ENCODE results near the gene IGFLR1.
A peak's percentile ranks its signal among the peaks of the same experiment; 100 is the strongest.

The IGFLR1 gene

DNA sequence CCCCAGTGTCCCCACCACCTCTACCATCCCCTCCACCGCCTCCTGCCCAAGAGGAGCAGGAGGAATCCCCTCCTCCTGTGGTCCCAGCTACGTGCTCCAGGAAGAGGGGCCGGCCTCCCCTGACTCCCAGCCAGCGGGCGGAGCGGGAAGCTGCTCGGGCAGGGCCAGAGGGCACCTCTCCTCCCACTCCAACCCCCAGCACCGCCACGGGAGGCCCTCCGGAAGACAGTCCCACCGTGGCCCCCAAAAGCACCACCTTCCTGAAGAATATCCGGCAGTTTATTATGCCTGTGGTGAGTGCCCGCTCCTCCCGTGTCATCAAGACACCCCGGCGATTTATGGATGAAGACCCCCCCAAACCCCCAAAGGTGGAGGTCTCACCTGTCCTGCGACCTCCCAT, 21.6 kb downstream of the IGFLR1 start:
- H3K4me2 ChIP-seq (ENCODE audit: low read length), result no peak overlapping the region
- DNase-seq, result no peak
- no peak overlapping the region for H2BK5ac ChIP-seq (ENCODE audit: low read depth, low read length, poor library complexity)
- no peak overlapping the region for H3K18ac ChIP-seq (ENCODE audit: low read length)
- no peak overlapping the region for H2AFZ ChIP-seq (ENCODE audit: insufficient read depth, low read length, poor library complexity)
- H3K4me1 ChIP-seq (ENCODE audit: control insufficient read depth in 1 of 2, insufficient read depth in 2 of 2, low read length in 2 of 2), result peaks cover 9 to 14% of the 10 kb centered on the region in 2 experiments
- no peak overlapping the region for H4K91ac ChIP-seq (ENCODE audit: low read depth, low read length)
- no peak overlapping the region for H3K23ac ChIP-seq (ENCODE audit: low read length)
- H3K79me2 ChIP-seq (ENCODE audit: control insufficient read depth, insufficient read depth, low read length, poor library complexity), result peaks cover 10% of the 10 kb centered on the region
- H3K36me3 ChIP-seq (ENCODE audit: control insufficient read depth in 1 of 2, insufficient read depth in 2 of 2, low read length in 2 of 2), result peaks cover 57 to 58% of the 10 kb centered on the region in 2 experiments
- H3K4ac ChIP-seq (ENCODE audit: low read depth, low read length), result no peak overlapping the region
- H3K9me3 ChIP-seq (ENCODE audit: insufficient read depth, low read depth, low read length), result no peaks in the 10 kb centered on the region
- no peaks in the 10 kb centered on the region for H3K27me3 ChIP-seq (ENCODE audit: insufficient read depth, low read length)
- no CpG with 5 or more reads among the region's 17 CpGs for whole genome bisulfite sequencing (ENCODE audit: extremely low coverage, insufficient coverage, insufficient read length)
- no peak overlapping the region for H4K8ac ChIP-seq (ENCODE audit: low read depth, low read length)
- no peak overlapping the region for H2AK5ac ChIP-seq (ENCODE audit: low read length)
- H2BK120ac ChIP-seq (ENCODE audit: insufficient read depth, low read length, poor library complexity), result no peak overlapping the region
- peaks cover 6% of the 10 kb centered on the region for H3K79me1 ChIP-seq (ENCODE audit: low read length)
- H2BK12ac ChIP-seq (ENCODE audit: low read length), result no peak overlapping the region
- no peak overlapping the region for H3K9ac ChIP-seq (ENCODE audit: low read length)
- no peak overlapping the region for H3K4me3 ChIP-seq (ENCODE audit: low read depth, low read length)
- H4K12ac ChIP-seq (ENCODE audit: low read depth, low read length), result no peak overlapping the region
- no peak overlapping the region for H3K27ac ChIP-seq (ENCODE audit: low read depth, low read length)
- H3K14ac ChIP-seq (ENCODE audit: low read length), result no peak overlapping the region

DNA sequence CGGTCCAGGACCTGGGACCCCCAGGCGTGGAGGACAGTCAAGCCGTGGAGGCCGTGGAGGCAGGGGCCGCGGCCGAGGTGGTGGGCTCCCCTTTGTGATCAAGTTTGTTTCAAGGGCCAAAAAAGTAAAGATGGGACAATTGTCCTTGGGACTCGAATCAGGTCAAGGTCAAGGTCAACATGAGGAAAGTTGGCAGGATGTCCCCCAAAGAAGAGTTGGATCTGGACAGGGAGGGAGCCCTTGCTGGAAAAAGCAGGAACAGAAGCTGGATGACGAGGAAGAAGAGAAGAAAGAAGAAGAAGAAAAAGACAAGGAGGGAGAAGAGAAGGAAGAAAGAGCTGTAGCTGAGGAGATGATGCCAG, 22.1 kb downstream of the IGFLR1 start:
- Histone ChIP-seq H3K14ac (ENCODE audit: low read length) (no peak overlapping the region), H4K12ac (ENCODE audit: low read depth, low read length) (no peak overlapping the region), H3K36me3 (ENCODE audit: control insufficient read depth in 1 of 2, insufficient read depth in 2 of 2, low read length in 2 of 2) (peaks cover 52 to 53% of the 10 kb centered on the region in 2 experiments), H3K23ac (ENCODE audit: low read length) (no peak overlapping the region), H2BK5ac (ENCODE audit: low read depth, low read length, poor library complexity) (no peak overlapping the region), H4K8ac (ENCODE audit: low read depth, low read length) (no peak overlapping the region), H3K4me2 (ENCODE audit: low read length) (no peak overlapping the region), H3K4me1 (ENCODE audit: control insufficient read depth in 1 of 2, insufficient read depth in 2 of 2, low read length in 2 of 2) (peaks cover 10 to 15% of the 10 kb centered on the region in 2 experiments), H3K18ac (ENCODE audit: low read length) (no peak overlapping the region), H3K9ac (ENCODE audit: low read length) (no peak overlapping the region), H2BK12ac (ENCODE audit: low read length) (no peak overlapping the region), H3K4me3 (ENCODE audit: low read depth, low read length) (no peak overlapping the region), H2AFZ (ENCODE audit: insufficient read depth, low read length, poor library complexity) (no peak overlapping the region), H3K27ac (ENCODE audit: low read depth, low read length) (no peak overlapping the region), H4K91ac (ENCODE audit: low read depth, low read length) (no peak overlapping the region), H2BK120ac (ENCODE audit: insufficient read depth, low read length, poor library complexity) (no peak overlapping the region), H3K79me2 (ENCODE audit: control insufficient read depth, insufficient read depth, low read length, poor library complexity) (peaks cover 10% of the 10 kb centered on the region), H3K9me3 (ENCODE audit: insufficient read depth, low read depth, low read length) (no peaks in the 10 kb centered on the region), H3K27me3 (ENCODE audit: insufficient read depth, low read length) (no peaks in the 10 kb centered on the region), H3K4ac (ENCODE audit: low read depth, low read length) (no peak overlapping the region), H3K79me1 (ENCODE audit: low read length) (peaks cover 6% of the 10 kb centered on the region), H2AK5ac (ENCODE audit: low read length) (no peak overlapping the region)
- whole genome bisulfite sequencing (ENCODE audit: extremely low coverage, insufficient coverage, insufficient read length), result no CpG with 5 or more reads among the region's 9 CpGs
- no peak for DNase-seq

DNA sequence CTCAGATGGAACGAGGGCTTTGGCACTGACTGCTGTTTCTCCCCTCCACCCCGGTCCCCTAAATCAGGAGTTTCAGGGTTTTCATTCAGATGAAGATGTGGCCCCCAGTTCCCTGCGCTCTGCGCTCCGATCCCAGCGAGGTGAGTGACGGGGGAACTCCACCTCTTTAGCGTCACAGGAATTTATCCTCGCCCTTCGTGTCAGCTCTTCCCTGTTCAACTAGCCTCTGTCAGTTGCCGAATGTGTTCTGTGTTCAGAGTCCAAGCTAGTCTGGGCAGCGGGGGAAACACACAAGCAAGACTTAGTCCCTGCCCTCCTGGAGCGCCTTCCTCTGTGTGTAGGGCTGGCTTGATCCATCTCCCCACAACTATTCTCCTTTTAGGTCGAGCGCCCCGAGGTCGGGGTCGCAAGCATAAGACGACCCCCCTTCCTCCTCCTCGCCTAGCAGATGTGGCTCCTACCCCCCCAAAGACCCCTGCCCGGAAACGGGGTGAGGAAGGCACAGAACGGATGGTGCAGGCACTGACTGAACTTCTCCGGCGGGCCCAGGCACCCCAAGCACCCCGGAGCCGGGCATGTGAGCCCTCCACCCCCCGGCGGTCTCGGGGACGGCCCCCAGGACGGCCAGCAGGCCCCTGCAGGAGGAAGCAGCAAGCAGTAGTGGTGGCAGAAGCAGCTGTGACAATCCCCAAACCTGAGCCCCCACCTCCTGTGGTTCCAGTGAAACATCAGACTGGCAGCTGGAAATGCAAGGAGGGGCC, 22.7 kb downstream of the IGFLR1 start:
- no peak overlapping the region for H2BK5ac ChIP-seq (ENCODE audit: low read depth, low read length, poor library complexity)
- H3K9ac ChIP-seq (ENCODE audit: low read length), result no peak overlapping the region
- no peak overlapping the region for H2AFZ ChIP-seq (ENCODE audit: insufficient read depth, low read length, poor library complexity)
- H4K91ac ChIP-seq (ENCODE audit: low read depth, low read length), result no peak overlapping the region
- no peak overlapping the region for H3K18ac ChIP-seq (ENCODE audit: low read length)
- no peak overlapping the region for H2BK120ac ChIP-seq (ENCODE audit: insufficient read depth, low read length, poor library complexity)
- no peaks in the 10 kb centered on the region for H3K9me3 ChIP-seq (ENCODE audit: insufficient read depth, low read depth, low read length)
- peaks cover 47% of the 10 kb centered on the region in 2 experiments for H3K36me3 ChIP-seq (ENCODE audit: control insufficient read depth in 1 of 2, insufficient read depth in 2 of 2, low read length in 2 of 2)
- no peak overlapping the region for H4K12ac ChIP-seq (ENCODE audit: low read depth, low read length)
- H3K4me1 ChIP-seq (ENCODE audit: control insufficient read depth in 1 of 2, insufficient read depth in 2 of 2, low read length in 2 of 2), result peaks cover 10 to 15% of the 10 kb centered on the region in 2 experiments
- no peak overlapping the region for H3K4me3 ChIP-seq (ENCODE audit: low read depth, low read length)
- peaks cover 10% of the 10 kb centered on the region for H3K79me2 ChIP-seq (ENCODE audit: control insufficient read depth, insufficient read depth, low read length, poor library complexity)
- H3K27ac ChIP-seq (ENCODE audit: low read depth, low read length), result no peak overlapping the region
- H3K27me3 ChIP-seq (ENCODE audit: insufficient read depth, low read length), result no peaks in the 10 kb centered on the region
- H3K4me2 ChIP-seq (ENCODE audit: low read length), result peak overlapping the region; percentile 90
- H3K79me1 ChIP-seq (ENCODE audit: low read length), result peaks cover 6% of the 10 kb centered on the region
- no peak overlapping the region for H2AK5ac ChIP-seq (ENCODE audit: low read length)
- H3K14ac ChIP-seq (ENCODE audit: low read length), result no peak overlapping the region
- H4K8ac ChIP-seq (ENCODE audit: low read depth, low read length), result no peak overlapping the region
- H2BK12ac ChIP-seq (ENCODE audit: low read length), result no peak overlapping the region
- H3K4ac ChIP-seq (ENCODE audit: low read depth, low read length), result peak overlapping the region; percentile 13
- H3K23ac ChIP-seq (ENCODE audit: low read length), result no peak overlapping the region
- DNase-seq, result no peak
- WGBS (ENCODE audit: extremely low coverage, insufficient coverage, insufficient read length), result no CpG with 5 or more reads among the region's 32 CpGs

DNA sequence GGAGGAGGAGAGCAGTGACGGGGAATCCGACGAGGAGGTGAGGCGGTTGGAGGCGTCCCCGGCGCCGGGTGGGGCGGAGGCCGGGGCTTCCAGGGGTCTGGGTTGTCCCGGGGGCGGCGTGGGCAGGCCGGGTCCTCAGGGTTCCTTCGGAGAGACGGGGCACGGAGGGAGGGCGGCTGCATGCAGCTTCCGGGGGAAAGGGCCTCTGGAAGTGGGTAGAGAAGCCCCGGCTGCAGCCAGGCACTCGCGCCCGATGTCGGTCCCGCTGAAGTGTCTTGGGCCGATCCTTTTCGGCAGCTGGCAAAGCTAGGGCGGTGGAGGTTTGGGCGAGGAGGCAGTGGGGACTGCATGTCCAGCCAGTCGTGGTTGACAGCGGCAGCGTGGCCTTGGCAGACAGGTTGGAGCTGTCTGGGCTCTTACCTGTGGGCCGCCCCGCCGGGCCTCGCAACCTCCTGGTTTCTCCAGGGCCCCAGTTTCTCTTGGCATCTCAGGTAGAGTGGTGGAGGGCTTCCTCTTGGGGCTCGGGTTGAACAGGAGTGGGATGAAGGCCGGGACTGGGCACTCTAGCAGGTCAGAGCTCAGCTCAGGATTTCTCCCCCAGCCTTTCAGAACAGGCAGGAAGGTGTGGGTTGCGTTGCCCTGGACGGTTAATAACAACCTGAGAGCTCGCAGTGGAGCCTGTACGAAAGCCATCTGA, 23.8 kb downstream of the IGFLR1 start:
- Histone ChIP-seq H3K18ac (ENCODE audit: low read length) (no peak overlapping the region), H3K36me3 (ENCODE audit: control insufficient read depth in 1 of 2, insufficient read depth in 2 of 2, low read length in 2 of 2) (peaks cover 36% of the 10 kb centered on the region in 2 experiments), H4K91ac (ENCODE audit: low read depth, low read length) (peak overlapping the region; percentile 56), H3K4ac (ENCODE audit: low read depth, low read length) (peak overlapping the region; percentile 9), H3K23ac (ENCODE audit: low read length) (no peak overlapping the region), H2BK5ac (ENCODE audit: low read depth, low read length, poor library complexity) (no peak overlapping the region), H3K14ac (ENCODE audit: low read length) (peak overlapping the region; percentile 18), H2AK5ac (ENCODE audit: low read length) (no peak overlapping the region), H3K4me1 (ENCODE audit: control insufficient read depth in 1 of 2, insufficient read depth in 2 of 2, low read length in 2 of 2) (peaks cover 10 to 15% of the 10 kb centered on the region in 2 experiments), H3K4me2 (ENCODE audit: low read length) (peak overlapping the region; percentile 90), H2BK12ac (ENCODE audit: low read length) (no peak overlapping the region), H3K9ac (ENCODE audit: low read length) (peak overlapping the region; percentile 91), H4K8ac (ENCODE audit: low read depth, low read length) (peak overlapping the region; percentile 0), H3K4me3 (ENCODE audit: low read depth, low read length) (peak overlapping the region; percentile 88), H3K27ac (ENCODE audit: low read depth, low read length) (peak overlapping the region; percentile 62), H3K79me1 (ENCODE audit: low read length) (peaks cover 6% of the 10 kb centered on the region), H2AFZ (ENCODE audit: insufficient read depth, low read length, poor library complexity) (no peak overlapping the region), H2BK120ac (ENCODE audit: insufficient read depth, low read length, poor library complexity) (no peak overlapping the region), H3K9me3 (ENCODE audit: insufficient read depth, low read depth, low read length) (no peaks in the 10 kb centered on the region), H3K79me2 (ENCODE audit: control insufficient read depth, insufficient read depth, low read length, poor library complexity) (peaks cover 10% of the 10 kb centered on the region), H4K12ac (ENCODE audit: low read depth, low read length) (peak overlapping the region; percentile 31), H3K27me3 (ENCODE audit: insufficient read depth, low read length) (no peaks in the 10 kb centered on the region)
- no CpG with 5 or more reads among the region's 42 CpGs for WGBS (ENCODE audit: extremely low coverage, insufficient coverage, insufficient read length)
- peak; percentile 19 to 59 for DNase-seq

Measured in trophoblast cell (in vitro differentiated cells and primary cell).